ENCODE data around the gene HAPSTR1.

- TF ChIP-seq JUN (IDR thresholded peaks at IDR 0.05; ENCODE audit: borderline replicate concordance, insufficient read depth, insufficient read length, low read depth) (no peak), CTCF (IDR thresholded peaks at IDR 0.05; ENCODE audit: extremely low read depth in 1 of 2, insufficient read depth in 1 of 2, low read depth in 1 of 2, low read length in 2 of 2) (no peak), POLR2A (IDR thresholded peaks at IDR 0.05; ENCODE audit: low read depth, low read length) (no peak), EZH2 (IDR thresholded peaks at IDR 0.05; ENCODE audit: borderline replicate concordance, low read depth, low read length, severe bottlenecking) (no peak), MAX (IDR thresholded peaks at IDR 0.05; ENCODE audit: insufficient read depth, insufficient read length) (no peak), POLR2AphosphoS5 (IDR thresholded peaks at IDR 0.05; ENCODE audit: insufficient read depth, low read depth, low read length) (no peak), MYC (IDR thresholded peaks at IDR 0.05; ENCODE audit: low read depth, low read length) (no peak), FOS (IDR thresholded peaks at IDR 0.05; ENCODE audit: borderline replicate concordance, insufficient read depth, low read length) (no peak), GATA2 (IDR thresholded peaks at IDR 0.05; ENCODE audit: insufficient read depth, insufficient read length, low read depth, low read length) (no peak)
These were observed 23.4 kb downstream of the HAPSTR1 start for GRCh38 chr16:9114842-9115241.
